ENCODE data around the gene TLE2.
A peak's percentile ranks its signal among the peaks of the same experiment; 100 is the strongest.
"Not testable (repeated sequence)": the region's sequence is repeated elsewhere in the genome, so short reads cannot be mapped to it uniquely, and the experiment has no call there.

The TLE2 gene

DNA sequence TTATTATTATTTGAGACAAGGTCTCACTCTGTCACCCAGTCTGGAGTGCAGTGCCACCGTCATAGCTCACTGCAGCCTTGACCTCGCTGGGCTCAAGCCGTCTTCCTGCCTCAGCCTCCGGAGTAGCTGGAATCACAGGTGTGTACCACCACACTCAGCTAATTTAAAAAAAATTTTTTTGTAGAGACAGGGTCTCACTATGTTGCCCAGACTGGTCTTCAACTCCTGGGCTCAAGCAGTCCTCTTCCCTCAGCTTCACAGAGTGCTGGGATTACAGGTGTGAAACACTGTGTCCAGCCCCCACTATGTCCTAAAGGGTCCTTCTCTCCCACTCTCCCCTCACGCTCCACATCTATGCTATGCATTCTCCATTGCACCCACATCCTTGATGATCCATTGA is 9.1 kb upstream of the TLE2 start:
- H3K36me3 ChIP-seq (ENCODE audit: control insufficient read depth in 5 of 5, insufficient read depth in 5 of 5, low read length in 5 of 5) = no peaks in the 10 kb centered on the region
- no peak overlapping the region for H3K4me3 ChIP-seq (ENCODE audit: low read depth in 1 of 5, low read length in 5 of 5)
- H3K27ac ChIP-seq (ENCODE audit: low read depth, low read length) = no peak overlapping the region
- peaks cover 4 to 28% (median 21%) of the 10 kb centered on the region in 5 donors for H3K4me1 ChIP-seq (ENCODE audit: control insufficient read depth in 5 of 5, insufficient read depth in 5 of 5, low read length in 5 of 5)
- H3K9me3 ChIP-seq (ENCODE audit: control insufficient read depth in 5 of 5, low read length in 5 of 5) = no peaks in the 10 kb centered on the region
- no peak overlapping the region for H3K9ac ChIP-seq (ENCODE audit: low read length in 5 of 5)
- peaks cover 0 to 3% (median 0%) of the 10 kb centered on the region in 5 donors for H3K27me3 ChIP-seq (ENCODE audit: control insufficient read depth in 5 of 5, insufficient read depth in 4 of 5, low read length in 5 of 5)

DNA sequence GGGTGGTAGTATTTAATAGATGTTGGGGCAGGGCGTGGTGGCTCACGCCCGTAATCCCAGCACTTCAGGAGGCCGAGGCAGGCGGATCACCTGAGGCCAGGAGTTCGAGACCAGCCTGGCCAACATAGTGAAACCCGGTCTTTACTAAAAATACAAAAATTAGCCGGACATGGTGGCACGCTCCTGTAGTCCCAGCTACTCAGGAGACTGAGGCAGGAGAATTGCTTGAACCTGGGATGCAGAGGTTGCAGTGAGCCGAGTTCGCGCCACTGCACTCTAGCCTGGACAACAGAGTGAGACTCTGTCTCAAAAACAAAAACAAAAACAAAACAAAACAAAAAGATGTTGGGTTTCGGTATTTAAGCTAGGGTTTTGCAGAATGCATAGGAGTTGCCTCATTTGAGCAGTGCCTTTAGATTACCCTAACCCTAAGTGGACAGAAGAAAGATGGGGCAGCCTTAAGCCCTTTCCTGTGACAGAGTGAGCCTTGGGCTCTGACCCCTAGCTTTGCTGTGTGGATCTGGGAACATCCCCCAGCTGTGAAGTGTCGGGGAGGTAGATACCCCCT is 8.0 kb upstream of the TLE2 start:
- not testable (repeated sequence) for H3K4me3 ChIP-seq (ENCODE audit: low read depth in 1 of 5, low read length in 5 of 5); H3K36me3 ChIP-seq (ENCODE audit: control insufficient read depth in 5 of 5, insufficient read depth in 5 of 5, low read length in 5 of 5); H3K27me3 ChIP-seq (ENCODE audit: control insufficient read depth in 5 of 5, insufficient read depth in 4 of 5, low read length in 5 of 5); H3K9ac ChIP-seq (ENCODE audit: low read length in 5 of 5); H3K9me3 ChIP-seq (ENCODE audit: control insufficient read depth in 5 of 5, low read length in 5 of 5)
- Histone ChIP-seq H3K4me1 (ENCODE audit: control insufficient read depth in 5 of 5, insufficient read depth in 5 of 5, low read length in 5 of 5) (peaks cover 4 to 28% (median 21%) of the 10 kb centered on the region in 5 donors), H3K27ac (ENCODE audit: low read depth, low read length) (peak overlapping the region; percentile 92)

DNA sequence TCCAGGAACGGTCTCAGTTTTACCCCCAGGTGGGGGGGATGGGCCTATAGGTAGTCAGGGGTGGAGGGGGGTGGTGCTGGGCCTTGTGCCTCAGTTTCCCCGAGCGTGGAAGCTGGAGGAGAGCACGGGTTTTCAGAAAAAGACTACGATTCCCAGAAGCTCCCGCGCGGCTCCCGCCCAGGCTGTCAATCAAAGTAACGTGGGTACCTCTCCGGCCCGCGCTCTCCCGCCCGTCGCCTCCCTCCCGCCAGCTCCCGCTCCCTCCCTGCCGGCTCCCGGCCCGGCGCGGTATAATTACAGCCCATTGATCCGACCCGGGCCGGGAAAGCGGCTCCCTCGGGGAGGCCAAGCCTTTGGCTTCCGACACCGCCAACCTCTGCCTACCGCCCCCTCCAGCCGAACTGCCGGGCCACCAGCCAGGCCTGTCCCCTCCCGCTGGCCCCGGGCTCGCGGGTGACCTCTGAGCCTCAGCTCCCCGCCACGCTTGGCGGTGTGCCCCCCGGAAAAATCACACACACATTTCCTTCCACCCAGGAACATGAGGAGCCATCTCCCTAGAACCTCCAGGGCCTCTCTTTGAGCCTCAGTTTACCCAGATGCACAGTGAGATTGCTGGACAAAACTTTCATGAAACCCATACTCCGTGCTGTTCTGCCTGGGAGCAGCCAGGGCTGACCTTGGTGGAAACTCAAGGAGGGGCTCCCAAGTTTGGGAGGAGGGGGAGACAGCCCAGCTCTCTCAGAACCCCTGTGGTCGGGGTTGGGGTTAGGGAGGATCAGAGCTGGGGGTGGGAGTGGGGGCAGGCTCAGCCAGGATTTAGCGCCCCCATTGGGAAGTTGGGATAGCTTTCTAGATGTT is 7.3 kb upstream of the TLE2 start:
- H3K36me3 ChIP-seq (ENCODE audit: control insufficient read depth in 5 of 5, insufficient read depth in 5 of 5, low read length in 5 of 5) = no peaks in the 10 kb centered on the region
- H3K4me3 ChIP-seq (ENCODE audit: low read depth in 1 of 5, low read length in 5 of 5) = peak overlapping the region; percentile 50 to 83 (median 72)
- H3K27me3 ChIP-seq (ENCODE audit: control insufficient read depth in 5 of 5, insufficient read depth in 4 of 5, low read length in 5 of 5) = no peaks in the 10 kb centered on the region
- H3K27ac ChIP-seq (ENCODE audit: low read depth, low read length) = peak overlapping the region; percentile 92
- H3K9me3 ChIP-seq (ENCODE audit: control insufficient read depth in 5 of 5, low read length in 5 of 5) = no peaks in the 10 kb centered on the region
- H3K9ac ChIP-seq (ENCODE audit: low read length in 5 of 5) = peak overlapping the region in 4 of 5 donors; percentile 62 to 72 (median 64)
- peaks cover 4 to 28% (median 21%) of the 10 kb centered on the region in 5 donors for H3K4me1 ChIP-seq (ENCODE audit: control insufficient read depth in 5 of 5, insufficient read depth in 5 of 5, low read length in 5 of 5)

DNA sequence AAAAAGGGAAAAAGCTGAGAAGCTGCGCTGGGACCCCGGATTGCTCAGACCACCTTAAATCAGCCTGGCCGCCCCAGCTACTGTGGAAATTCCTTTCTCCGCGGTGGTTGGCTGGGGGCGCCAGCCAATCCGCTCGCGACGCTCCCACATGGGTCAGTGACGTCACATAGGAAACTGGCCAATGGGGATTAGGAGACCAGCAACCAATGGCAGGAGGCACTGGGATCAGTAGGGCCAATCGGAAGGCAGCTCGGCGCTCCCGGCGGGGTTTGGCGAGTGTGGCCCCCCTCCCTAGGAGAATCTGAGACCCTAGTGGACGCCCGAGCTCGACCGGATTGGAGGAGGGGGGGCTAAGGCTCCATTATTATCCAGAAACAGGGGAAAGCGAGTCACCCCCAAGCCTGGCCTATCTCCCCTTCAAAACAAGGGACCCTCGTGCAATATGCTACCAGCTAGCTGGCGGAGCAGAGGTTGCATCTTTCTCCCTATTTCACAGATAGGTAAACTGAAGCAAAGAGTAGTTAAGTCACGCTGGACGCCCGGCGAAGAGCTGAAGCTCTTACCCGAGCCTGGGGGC is 6.5 kb upstream of the TLE2 start:
- H3K36me3 ChIP-seq (ENCODE audit: control insufficient read depth in 5 of 5, insufficient read depth in 5 of 5, low read length in 5 of 5) = no peaks in the 10 kb centered on the region
- no peaks in the 10 kb centered on the region for H3K9me3 ChIP-seq (ENCODE audit: control insufficient read depth in 5 of 5, low read length in 5 of 5)
- peak overlapping the region in 4 of 5 donors; percentile 63 to 80 (median 69) for H3K9ac ChIP-seq (ENCODE audit: low read length in 5 of 5)
- H3K27ac ChIP-seq (ENCODE audit: low read depth, low read length) = peak overlapping the region; percentile 92
- H3K4me3 ChIP-seq (ENCODE audit: low read depth in 1 of 5, low read length in 5 of 5) = peak overlapping the region; percentile 72 to 86 (median 75)
- H3K27me3 ChIP-seq (ENCODE audit: control insufficient read depth in 5 of 5, insufficient read depth in 4 of 5, low read length in 5 of 5) = no peaks in the 10 kb centered on the region
- peaks cover 4 to 28% (median 21%) of the 10 kb centered on the region in 5 donors for H3K4me1 ChIP-seq (ENCODE audit: control insufficient read depth in 5 of 5, insufficient read depth in 5 of 5, low read length in 5 of 5)

DNA sequence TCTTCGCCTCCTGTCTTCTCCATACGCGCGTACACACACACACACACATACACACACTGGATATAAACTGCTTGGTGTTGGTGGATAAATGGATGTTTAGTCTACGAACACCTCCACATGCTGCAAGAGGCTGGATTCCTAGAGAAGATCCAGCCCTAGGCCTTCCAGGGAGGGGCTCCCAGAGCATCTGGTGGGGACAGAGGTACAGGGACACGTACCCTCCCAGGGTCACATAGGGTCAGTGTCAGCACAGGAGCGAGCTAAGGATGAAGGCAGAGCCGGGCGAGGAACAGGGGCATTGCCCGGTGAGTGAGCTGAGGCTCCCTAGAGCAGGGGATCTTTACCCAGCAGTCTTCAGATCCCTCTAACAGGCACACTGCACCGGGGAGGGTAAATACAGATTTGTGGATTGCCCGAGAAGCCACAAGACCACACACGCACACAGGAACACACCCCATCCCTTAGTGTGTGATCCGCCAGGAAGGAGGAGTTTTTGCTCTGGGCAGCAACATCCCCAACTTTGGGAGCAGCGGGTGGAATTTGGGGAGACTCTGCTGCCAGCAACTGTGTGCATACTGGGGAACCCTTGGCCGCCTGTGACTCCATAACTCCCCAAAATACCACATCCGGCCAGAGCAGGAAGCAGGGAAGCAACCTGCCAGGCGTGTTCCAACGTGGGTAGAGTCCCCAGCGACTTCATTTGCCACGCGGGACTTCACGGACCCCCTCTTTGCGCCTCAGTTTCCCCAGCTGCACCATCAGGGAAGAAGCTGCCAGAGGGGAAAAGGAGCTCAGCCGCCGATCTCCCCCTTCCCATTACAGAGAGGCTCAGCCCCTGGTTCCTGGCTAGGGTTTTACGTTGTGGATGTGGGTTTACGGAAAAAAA is 5.8 kb upstream of the TLE2 start:
- Histone ChIP-seq H3K27me3 (ENCODE audit: control insufficient read depth in 5 of 5, insufficient read depth in 4 of 5, low read length in 5 of 5) (no peaks in the 10 kb centered on the region), H3K4me1 (ENCODE audit: control insufficient read depth in 5 of 5, insufficient read depth in 5 of 5, low read length in 5 of 5) (peaks cover 4 to 29% (median 22%) of the 10 kb centered on the region in 5 donors), H3K9me3 (ENCODE audit: control insufficient read depth in 5 of 5, low read length in 5 of 5) (no peaks in the 10 kb centered on the region), H3K9ac (ENCODE audit: low read length in 5 of 5) (peak overlapping the region in 4 of 5 donors; percentile 63 to 80 (median 69)), H3K4me3 (ENCODE audit: low read depth in 1 of 5, low read length in 5 of 5) (peak overlapping the region; percentile 72 to 86 (median 75)), H3K27ac (ENCODE audit: low read depth, low read length) (peak overlapping the region; percentile 92), H3K36me3 (ENCODE audit: control insufficient read depth in 5 of 5, insufficient read depth in 5 of 5, low read length in 5 of 5) (no peaks in the 10 kb centered on the region)

DNA sequence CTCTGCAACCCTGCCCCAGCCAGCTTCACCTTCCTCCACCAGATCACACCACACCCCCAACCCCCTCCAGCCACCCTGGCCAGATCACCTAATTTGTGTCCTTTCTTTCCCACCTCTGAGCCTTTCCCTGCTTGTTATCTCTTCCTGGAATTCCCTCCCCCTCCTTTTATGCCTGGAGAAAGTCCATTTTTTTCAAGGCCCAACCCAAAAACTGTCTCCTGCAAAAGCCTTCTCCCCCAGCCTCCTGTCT is 5.3 kb upstream of the TLE2 start:
- no peaks in the 10 kb centered on the region for H3K27me3 ChIP-seq (ENCODE audit: control insufficient read depth in 5 of 5, insufficient read depth in 4 of 5, low read length in 5 of 5)
- H3K36me3 ChIP-seq (ENCODE audit: control insufficient read depth in 5 of 5, insufficient read depth in 5 of 5, low read length in 5 of 5) = no peaks in the 10 kb centered on the region
- no peak overlapping the region for H3K9ac ChIP-seq (ENCODE audit: low read length in 5 of 5)
- no peak overlapping the region for H3K27ac ChIP-seq (ENCODE audit: low read depth, low read length)
- peak overlapping the region in 2 of 5 donors; percentile 72 to 86 for H3K4me3 ChIP-seq (ENCODE audit: low read depth in 1 of 5, low read length in 5 of 5)
- H3K4me1 ChIP-seq (ENCODE audit: control insufficient read depth in 5 of 5, insufficient read depth in 5 of 5, low read length in 5 of 5) = peaks cover 4 to 34% (median 25%) of the 10 kb centered on the region in 5 donors
- no peaks in the 10 kb centered on the region for H3K9me3 ChIP-seq (ENCODE audit: control insufficient read depth in 5 of 5, low read length in 5 of 5)

DNA sequence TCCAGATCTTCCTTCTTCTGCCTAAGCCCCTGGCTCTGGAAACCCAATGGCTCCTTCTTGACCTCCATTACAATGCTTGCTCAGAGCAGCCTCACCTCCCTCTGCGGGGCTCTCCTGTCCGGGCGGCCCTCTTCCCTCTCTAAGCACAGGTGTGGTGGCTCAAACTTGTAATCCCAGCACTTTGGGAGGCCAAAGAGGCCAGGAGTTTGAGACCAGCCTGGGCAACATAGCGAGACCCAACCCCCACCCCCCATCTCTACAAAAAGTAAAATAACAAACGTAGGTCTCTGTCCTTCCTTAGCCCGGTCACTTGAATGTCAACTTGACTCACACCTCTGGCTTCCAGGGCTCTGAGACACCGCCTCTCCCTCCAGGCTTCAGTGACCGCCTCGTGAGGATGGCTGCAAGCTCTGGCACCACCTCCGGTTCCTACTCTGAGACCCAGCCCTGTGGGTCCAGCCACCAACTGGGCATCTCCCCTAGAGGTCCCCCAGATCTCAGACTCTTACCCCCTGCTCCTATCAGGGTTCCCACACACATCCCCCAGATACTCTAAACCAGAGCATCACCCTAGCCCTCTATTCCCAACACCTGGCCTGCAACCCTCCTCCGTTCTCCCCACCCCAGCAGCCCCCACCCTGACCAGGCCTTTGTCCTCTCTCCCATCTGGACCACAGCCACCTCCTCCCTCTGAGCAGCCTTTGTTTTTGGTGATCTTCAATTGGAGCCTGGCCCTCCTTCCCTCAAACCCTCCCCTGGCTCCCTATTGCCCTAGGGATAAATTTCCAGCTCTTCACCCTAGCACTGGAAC is 4.7 kb upstream of the TLE2 start:
- Histone ChIP-seq H3K4me3 (ENCODE audit: low read depth in 1 of 5, low read length in 5 of 5) (no peak overlapping the region), H3K9ac (ENCODE audit: low read length in 5 of 5) (no peak overlapping the region), H3K9me3 (ENCODE audit: control insufficient read depth in 5 of 5, low read length in 5 of 5) (no peaks in the 10 kb centered on the region), H3K4me1 (ENCODE audit: control insufficient read depth in 5 of 5, insufficient read depth in 5 of 5, low read length in 5 of 5) (peaks cover 4 to 35% (median 25%) of the 10 kb centered on the region in 5 donors), H3K27ac (ENCODE audit: low read depth, low read length) (no peak overlapping the region), H3K27me3 (ENCODE audit: control insufficient read depth in 5 of 5, insufficient read depth in 4 of 5, low read length in 5 of 5) (no peaks in the 10 kb centered on the region), H3K36me3 (ENCODE audit: control insufficient read depth in 5 of 5, insufficient read depth in 5 of 5, low read length in 5 of 5) (no peaks in the 10 kb centered on the region)

DNA sequence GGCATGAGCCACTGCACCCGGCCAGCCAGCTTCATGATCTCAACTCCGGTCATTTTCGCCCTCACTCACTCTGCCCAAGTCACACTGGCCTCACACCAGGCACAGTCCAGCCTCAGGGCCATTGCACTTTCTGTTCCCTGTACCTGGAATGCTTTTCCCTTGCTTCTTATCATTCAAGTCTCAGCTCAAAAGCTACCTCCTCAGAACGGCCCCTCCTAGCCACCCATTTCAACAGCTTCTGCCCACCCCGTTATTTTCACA is 2.5 kb upstream of the TLE2 start:
- no peak overlapping the region for H3K27ac ChIP-seq (ENCODE audit: low read depth, low read length)
- no peaks in the 10 kb centered on the region for H3K9me3 ChIP-seq (ENCODE audit: control insufficient read depth in 5 of 5, low read length in 5 of 5)
- H3K36me3 ChIP-seq (ENCODE audit: control insufficient read depth in 5 of 5, insufficient read depth in 5 of 5, low read length in 5 of 5) = no peaks in the 10 kb centered on the region
- no peak overlapping the region for H3K9ac ChIP-seq (ENCODE audit: low read length in 5 of 5)
- no peaks in the 10 kb centered on the region for H3K27me3 ChIP-seq (ENCODE audit: control insufficient read depth in 5 of 5, insufficient read depth in 4 of 5, low read length in 5 of 5)
- H3K4me3 ChIP-seq (ENCODE audit: low read depth in 1 of 5, low read length in 5 of 5) = no peak overlapping the region
- peaks cover 4 to 42% (median 30%) of the 10 kb centered on the region in 5 donors for H3K4me1 ChIP-seq (ENCODE audit: control insufficient read depth in 5 of 5, insufficient read depth in 5 of 5, low read length in 5 of 5)

DNA sequence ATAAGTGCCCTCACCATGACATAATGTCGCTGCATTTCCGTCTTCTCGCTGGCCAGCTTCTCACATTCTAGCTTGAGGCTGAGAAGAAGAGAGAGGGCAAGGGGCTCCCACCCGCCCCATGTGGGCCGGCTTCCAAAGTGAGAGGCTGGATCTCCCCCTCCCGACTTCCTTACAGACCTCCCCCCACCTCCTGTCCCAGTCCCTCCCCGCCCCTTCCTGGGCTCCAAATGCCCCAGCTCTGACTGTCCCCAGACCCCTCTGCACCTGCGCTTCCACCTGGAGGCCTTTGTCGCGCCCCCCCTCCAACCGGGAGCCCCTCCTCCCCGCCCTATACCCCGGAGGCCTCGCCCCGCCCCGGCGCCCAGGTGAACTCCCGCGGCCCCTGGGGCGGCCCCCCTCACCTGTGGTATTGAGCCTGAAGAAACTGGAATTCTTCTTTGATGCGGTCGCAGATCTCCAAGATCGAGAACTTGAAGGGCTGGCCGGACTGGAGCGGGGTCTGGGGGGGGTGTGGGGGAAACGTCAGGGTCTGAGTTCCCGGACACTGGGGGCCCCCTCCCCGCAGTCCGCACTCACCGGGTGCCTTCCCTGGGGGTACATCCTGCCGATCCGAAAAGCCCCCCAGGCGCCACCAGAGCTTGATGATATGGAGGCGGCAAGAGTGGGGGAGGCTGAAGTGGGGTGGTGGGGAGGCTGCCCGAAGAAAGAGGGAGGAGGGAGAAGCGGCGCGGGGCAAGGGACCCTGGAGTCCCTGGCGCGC is 595 bp downstream of the TLE2 start:
- no peaks in the 10 kb centered on the region for H3K27me3 ChIP-seq (ENCODE audit: control insufficient read depth in 5 of 5, insufficient read depth in 4 of 5, low read length in 5 of 5)
- H3K36me3 ChIP-seq (ENCODE audit: control insufficient read depth in 5 of 5, insufficient read depth in 5 of 5, low read length in 5 of 5) = no peaks in the 10 kb centered on the region
- H3K9me3 ChIP-seq (ENCODE audit: control insufficient read depth in 5 of 5, low read length in 5 of 5) = no peaks in the 10 kb centered on the region
- H3K9ac ChIP-seq (ENCODE audit: low read length in 5 of 5) = peak overlapping the region in 4 of 5 donors; percentile 46 to 72 (median 60)
- no peak overlapping the region for H3K27ac ChIP-seq (ENCODE audit: low read depth, low read length)
- H3K4me3 ChIP-seq (ENCODE audit: low read depth in 1 of 5, low read length in 5 of 5) = peak overlapping the region in 4 of 5 donors; percentile 56 to 69 (median 65)
- peaks cover 0 to 24% (median 12%) of the 10 kb centered on the region in 5 donors for H3K4me1 ChIP-seq (ENCODE audit: control insufficient read depth in 5 of 5, insufficient read depth in 5 of 5, low read length in 5 of 5)
